AG09319 (cell line): Measurements from ENCODE around the gene LRRK1.

ENCODE experiments used
- DNase-seq: peaks from one replicate; pipeline ENCODE4 v3.0.0-alpha.2; 2010; ENCODE audit warnings: low read depth; ENCODE audit errors: extremely low read depth
- TF ChIP-seq, protein P1 (sequence below): IDR thresholded peaks from 2 replicates; pipeline ENCODE4 v1.5.1; 2011; ENCODE audit warnings: low read depth, mild to moderate bottlenecking, inconsistent platforms, low read length, moderate library complexity

The LRRK1 gene

DNA sequence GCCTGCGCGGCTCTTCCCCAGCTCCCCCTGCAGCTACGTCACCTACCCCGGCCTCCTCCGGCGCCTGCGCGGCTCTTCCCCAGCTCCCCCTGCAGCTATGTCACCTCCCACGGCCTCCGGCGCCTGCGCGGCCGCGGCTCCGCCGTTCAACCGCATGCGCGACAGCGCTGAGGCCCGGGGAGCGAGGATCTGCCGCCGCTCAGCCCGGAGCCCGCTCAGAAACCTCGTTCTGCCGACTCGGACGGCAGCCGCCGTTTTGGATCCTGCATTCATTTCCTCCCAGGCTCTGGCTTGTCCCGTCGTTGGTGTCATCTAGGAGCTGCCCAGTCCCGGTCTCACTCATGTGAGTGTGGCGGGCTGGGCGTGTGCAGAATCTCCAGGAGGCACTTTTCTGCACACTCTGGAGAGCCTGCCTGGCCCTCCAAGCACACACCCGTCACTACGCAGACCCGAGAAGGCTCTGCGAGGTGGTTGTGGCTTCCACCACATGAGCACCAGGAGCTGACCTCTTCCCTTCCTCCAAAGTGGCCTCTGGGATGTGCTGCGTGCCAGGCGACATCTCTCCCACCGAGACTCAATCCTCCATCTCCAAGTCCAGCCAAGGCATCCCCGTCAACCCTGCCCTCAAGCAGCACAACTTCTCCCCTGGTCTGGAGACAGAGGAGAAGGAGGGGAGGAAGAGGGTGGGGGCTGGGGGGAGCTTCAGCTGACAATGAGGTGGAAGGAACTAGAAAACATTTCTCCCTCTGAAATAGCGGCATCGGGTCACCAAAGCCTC is 167.4 kb downstream of the LRRK1 start:
- TF ChIP-seq, protein P1, sequence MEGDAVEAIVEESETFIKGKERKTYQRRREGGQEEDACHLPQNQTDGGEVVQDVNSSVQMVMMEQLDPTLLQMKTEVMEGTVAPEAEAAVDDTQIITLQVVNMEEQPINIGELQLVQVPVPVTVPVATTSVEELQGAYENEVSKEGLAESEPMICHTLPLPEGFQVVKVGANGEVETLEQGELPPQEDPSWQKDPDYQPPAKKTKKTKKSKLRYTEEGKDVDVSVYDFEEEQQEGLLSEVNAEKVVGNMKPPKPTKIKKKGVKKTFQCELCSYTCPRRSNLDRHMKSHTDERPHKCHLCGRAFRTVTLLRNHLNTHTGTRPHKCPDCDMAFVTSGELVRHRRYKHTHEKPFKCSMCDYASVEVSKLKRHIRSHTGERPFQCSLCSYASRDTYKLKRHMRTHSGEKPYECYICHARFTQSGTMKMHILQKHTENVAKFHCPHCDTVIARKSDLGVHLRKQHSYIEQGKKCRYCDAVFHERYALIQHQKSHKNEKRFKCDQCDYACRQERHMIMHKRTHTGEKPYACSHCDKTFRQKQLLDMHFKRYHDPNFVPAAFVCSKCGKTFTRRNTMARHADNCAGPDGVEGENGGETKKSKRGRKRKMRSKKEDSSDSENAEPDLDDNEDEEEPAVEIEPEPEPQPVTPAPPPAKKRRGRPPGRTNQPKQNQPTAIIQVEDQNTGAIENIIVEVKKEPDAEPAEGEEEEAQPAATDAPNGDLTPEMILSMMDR, result no peak
- no peak for DNase-seq

DNA sequence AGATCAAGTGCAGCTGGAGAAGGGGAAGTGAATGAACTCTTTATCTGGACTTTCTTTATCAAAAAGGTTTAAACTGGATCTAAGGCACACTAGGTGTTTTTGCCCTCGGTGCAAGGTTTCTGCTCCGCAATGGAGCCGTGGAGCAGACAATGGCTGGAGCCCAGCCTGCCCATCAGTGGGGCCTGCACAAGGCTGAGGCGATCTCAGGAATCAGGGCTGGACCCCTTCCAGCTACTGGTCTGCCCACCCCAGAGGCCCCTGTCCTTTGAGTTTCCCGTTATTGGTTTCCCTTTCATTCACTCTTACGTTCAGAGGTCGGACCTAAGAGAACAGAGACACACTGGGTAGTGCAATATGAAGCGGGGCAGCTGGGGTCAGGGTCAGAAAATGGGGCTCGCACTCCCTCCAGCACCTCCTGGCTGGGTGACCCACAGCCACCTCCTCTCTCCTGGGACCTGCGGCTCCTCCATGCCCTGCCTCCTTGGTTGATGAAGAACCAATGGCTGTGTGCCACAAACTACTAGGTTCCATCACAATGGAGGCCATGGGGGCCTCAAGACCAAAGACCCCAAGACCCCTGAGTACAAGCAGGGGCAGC is 168.1 kb downstream of the LRRK1 start:
- DNase-seq, result no peak
- TF ChIP-seq, protein P1, result no peak

DNA sequence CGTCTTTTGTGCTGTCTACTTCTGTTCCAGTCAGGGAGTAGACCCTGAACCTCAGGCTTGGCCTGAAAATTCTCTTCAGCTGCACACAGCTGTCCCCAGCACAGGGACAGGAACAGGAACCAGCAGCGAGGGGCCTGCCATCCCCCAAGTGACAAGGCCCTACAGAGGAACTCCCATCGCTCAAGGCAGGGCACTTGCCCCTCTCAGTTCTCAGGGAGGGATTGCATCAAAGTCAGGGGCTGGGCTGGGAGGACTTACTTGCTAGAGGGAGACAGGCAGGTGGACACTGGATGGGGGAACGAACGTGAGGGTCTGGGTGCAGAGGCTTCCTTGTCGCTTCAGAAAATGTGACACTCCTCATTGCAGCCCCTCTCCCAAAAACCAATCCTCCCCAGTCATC is 169.1 kb downstream of the LRRK1 start:
- DNase-seq, result no peak
- TF ChIP-seq, protein P1, result no peak

DNA sequence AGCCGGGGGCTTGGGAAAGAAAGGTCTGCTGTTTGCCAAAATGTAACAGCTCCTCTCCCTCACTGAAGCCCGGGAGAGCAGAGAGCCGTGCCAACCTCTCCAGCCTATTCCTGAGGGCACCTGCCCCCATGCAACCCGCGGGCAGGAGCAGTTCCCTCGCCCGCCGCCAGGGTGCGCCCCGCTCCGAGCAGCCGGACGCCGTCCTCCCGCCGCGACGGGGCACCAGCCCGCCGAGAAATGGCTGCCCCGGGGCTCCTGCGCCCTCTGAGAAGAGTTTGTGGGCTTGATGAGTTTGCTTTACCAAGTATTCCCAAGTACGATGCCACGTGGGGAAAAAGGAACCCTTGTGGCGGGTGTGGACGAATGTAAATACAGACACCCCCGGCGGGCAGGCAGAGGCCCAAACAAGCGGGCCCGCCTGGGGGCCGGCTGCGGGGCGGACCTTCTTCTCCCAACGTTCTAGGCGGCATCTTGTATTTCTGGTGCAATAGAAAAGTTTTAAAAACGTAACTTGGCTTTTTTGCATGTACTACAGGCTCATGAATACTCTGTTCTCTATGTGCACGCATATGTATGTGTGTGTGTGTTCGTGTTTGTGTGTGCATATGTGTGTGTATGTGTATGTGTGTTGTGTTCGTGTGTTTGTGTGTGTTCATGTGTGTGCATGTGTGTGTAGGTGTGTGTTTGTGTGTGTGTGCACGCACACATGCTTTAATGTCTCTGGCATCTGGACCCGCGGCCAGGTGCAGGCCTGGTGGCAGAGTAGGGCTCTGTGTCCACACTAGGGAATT is 169.8 kb downstream of the LRRK1 start:
- no peak for DNase-seq
- TF ChIP-seq, protein P1, result peak; percentile 68

DNA sequence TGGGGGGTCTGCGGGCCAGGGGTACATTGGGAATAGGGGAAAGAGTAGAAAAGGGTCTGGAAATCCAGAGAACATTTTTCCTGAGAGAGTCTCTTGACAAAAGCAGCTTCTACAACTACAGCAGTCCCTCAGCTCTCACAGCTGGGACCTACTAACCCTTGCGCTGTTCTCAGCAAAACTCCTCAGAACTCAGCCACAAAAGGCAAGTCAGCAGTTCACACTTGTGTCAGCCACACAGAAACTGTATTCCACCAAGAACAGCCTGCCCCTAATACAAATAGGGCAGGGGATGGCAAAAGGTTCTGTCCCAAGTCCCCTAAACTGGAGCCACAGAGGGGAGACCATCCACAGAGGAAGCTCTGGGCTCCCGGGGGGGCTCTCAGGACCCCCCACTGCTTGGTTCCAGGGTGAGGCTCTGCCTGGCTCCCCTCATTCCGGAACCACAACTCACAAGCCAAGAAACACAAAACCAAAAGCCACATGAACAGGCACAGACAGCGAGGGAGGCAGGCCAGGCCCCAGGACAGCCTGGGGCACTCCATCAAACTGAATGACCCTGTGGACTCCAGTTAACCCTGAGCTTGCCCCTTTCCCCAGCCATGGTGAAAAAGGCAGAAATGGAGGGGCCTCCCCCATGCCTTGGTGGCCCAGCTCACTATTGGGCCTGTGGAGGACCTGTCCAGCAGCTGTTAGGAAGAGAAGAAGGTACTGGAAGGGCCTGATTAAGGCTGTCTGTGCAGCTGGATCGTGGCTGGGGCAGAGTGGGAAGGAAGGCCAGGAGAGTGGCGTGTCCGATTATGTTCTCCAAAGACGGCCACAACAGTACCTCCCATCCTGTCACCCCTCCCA is 170.6 kb downstream of the LRRK1 start:
- no peak for DNase-seq
- TF ChIP-seq, protein P1, result no peak

DNA sequence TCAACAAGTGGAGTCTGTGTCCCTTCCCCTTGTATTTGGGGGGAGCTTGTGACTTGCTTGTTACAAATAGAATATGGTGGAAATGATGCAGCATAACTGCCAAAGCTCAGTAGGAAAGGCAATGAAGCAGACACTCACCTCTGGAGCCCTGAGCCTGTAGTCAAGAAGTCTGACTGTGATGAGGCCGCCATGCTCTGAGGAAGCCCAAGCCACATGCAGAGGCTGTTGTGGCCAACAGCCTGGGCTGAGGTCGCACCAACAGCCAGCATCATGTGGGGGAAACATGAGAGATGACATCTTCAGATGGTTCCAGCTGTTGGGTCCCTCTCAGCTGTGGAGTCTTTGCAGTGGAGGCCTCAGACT is 171.3 kb downstream of the LRRK1 start:
- TF ChIP-seq, protein P1, result no peak
- DNase-seq, result no peak
